ENCODE results near the gene MEGF9.

GRCh38 chr9:120627073-120627472 lies 87.2 kb downstream of the MEGF9 start:
- TF ChIP-seq CTCF (IDR thresholded peaks at IDR 0.05; ENCODE audit: low read depth, low read length, poor library complexity, severe bottlenecking) (no peak), EZH2phosphoT487 (IDR thresholded peaks at IDR 0.05; ENCODE audit: borderline replicate concordance, low read length) (no peak)

Data from DOHH2 (cell line).